ENCODE results near the gene FMO5. TPM values are rescaled to one million over a fixed set of nuclear protein-coding genes. Genes with fewer than 3 reads are reported as not detected.

Gene FMO5
- total RNA-seq, 1 donor from 2014 or later, result 1.8 TPM

DNA sequence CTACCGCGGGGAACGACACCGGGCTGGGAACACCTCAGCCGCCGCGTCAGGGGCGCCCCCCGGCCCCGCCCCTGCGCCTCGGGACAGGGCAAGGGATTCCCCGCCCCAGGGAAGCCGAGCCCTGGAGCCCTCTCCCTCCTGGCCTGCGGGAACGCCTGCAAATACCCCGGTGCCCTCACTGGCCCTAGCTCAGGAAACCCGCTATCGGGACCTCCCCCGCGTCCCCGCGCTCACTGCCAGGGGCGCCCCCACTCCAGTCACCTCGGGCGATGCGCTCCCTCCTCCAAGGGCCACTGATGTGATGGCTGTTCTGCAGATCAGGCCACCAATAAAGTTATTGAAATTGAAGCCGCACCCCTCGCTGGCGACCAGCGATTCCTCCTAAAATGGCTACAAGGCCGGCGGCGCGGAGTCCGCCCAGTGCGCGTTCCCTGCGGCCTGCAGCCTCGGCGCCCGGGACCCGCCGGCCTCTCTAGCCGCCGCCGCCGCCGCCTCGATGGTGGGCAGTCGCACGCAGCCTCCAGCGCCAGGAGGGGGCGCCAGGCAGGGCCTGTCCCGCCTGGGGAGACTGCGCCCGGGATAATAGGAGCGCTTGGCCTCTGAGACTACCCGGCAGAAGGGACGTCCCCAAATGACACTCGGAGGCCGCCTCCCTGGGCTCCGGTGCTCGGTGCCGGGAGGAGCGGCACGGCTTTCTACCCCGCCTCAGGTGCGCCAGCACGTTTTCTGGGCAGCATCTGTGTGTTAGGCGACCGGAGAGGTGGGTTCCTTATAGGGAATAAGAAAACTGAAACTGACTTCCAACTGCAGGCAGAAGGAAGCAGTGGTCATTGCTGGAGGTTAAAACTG lies 52.7 kb downstream of the FMO5 start, which contains the start of gene PRKAB2:
Gene PRKAB2 (minus strand): TSS at position 303 of the 849 bp plus-strand sequence. CDS start 326 bp downstream, outside the sequence.
- Mint-ChIP-seq H3K4me1 (ENCODE audit: low read depth) (peaks cover 63% of the 10 kb centered on the region), H3K9me3 (ENCODE audit: low read depth) (peaks cover 2% of the 10 kb centered on the region), H3K27me3 (ENCODE audit: low read depth) (no peaks in the 10 kb centered on the region), H3K36me3 (ENCODE audit: low read depth) (no peaks in the 10 kb centered on the region), H3K27ac (ENCODE audit: unreplicated experiment) (peak within 1 kb of the TSS; percentile 99), H3K4me3 (ENCODE audit: unreplicated experiment) (peak within 1 kb of the TSS; percentile 99)
- peak; percentile 97 for DNase-seq (ENCODE audit: low spot score)
- TF ChIP-seq, protein P1, sequence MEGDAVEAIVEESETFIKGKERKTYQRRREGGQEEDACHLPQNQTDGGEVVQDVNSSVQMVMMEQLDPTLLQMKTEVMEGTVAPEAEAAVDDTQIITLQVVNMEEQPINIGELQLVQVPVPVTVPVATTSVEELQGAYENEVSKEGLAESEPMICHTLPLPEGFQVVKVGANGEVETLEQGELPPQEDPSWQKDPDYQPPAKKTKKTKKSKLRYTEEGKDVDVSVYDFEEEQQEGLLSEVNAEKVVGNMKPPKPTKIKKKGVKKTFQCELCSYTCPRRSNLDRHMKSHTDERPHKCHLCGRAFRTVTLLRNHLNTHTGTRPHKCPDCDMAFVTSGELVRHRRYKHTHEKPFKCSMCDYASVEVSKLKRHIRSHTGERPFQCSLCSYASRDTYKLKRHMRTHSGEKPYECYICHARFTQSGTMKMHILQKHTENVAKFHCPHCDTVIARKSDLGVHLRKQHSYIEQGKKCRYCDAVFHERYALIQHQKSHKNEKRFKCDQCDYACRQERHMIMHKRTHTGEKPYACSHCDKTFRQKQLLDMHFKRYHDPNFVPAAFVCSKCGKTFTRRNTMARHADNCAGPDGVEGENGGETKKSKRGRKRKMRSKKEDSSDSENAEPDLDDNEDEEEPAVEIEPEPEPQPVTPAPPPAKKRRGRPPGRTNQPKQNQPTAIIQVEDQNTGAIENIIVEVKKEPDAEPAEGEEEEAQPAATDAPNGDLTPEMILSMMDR (IDR thresholded peaks at IDR 0.05), result peak; percentile 97

- Mint-ChIP-seq H3K27ac (ENCODE audit: unreplicated experiment) (peak overlapping the region; percentile 88), H3K27me3 (ENCODE audit: low read depth) (no peaks in the 10 kb centered on the region)
- DNase-seq (ENCODE audit: low spot score), result no peak
Measured at GRCh38 chr1:147171399-147172167, 53.6 kb downstream of the FMO5 start.

DNA sequence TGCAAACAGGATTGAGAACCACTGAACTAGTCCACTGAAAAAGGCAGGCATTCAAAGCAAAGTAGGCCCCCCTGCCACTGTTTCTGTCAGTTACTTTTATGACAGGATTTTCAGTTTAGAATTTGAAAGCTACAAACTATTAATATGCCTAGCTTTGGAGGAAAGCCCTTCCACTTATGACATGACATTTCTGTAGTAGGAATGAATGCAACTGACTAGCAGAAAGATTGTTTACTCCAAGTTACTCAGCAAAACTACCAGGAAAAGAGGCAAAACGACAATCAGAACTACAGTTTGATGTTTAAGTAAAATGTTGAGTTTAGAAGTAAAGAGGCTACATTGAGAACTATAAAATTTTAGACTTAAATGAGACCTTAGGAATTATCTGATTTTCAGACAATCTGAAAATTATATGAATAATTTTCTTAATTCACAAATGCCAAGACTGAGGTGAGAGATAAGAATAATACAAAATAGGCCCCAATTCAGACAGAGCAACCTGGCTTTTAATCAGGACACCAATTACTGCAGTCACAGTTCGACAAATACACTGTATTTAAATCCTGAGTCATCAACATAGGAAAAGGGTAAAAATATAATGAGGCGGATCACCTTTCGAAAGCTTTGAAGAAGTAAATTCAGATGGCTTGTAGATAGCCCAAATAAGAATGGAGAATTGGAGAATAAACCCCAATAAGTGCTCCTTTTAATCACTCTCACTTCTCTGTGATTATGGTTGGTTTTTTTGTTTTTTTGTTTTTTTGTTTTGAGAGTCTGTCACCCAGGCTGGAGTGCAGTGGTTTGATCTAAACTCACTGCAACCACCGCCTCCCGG lies 55.1 kb downstream of the FMO5 start:
- TF ChIP-seq, protein P1 (IDR thresholded peaks at IDR 0.05), result no peak
- H3K36me3 Mint-ChIP-seq (ENCODE audit: low read depth), result peaks cover 13% of the 10 kb centered on the region
- H3K27ac Mint-ChIP-seq (ENCODE audit: unreplicated experiment), result peak overlapping the region; percentile 88
- DNase-seq (ENCODE audit: low spot score), result no peak
- no peaks in the 10 kb centered on the region for H3K9me3 Mint-ChIP-seq (ENCODE audit: low read depth)
- peak overlapping the region; percentile 99 for H3K4me3 Mint-ChIP-seq (ENCODE audit: unreplicated experiment)
- no peaks in the 10 kb centered on the region for H3K27me3 Mint-ChIP-seq (ENCODE audit: low read depth)
- peaks cover 70% of the 10 kb centered on the region for H3K4me1 Mint-ChIP-seq (ENCODE audit: low read depth)

More at GRCh38 chr1:147171399-147172167, 53.6 kb downstream of the FMO5 start:
- Mint-ChIP-seq H3K9me3 (ENCODE audit: low read depth) (no peaks in the 10 kb centered on the region), H3K4me3 (ENCODE audit: unreplicated experiment) (peak overlapping the region; percentile 99), H3K4me1 (ENCODE audit: low read depth) (peaks cover 65% of the 10 kb centered on the region), H3K36me3 (ENCODE audit: low read depth) (peaks cover 5% of the 10 kb centered on the region)
- TF ChIP-seq, protein P1 (IDR thresholded peaks at IDR 0.05), result no peak

DNA sequence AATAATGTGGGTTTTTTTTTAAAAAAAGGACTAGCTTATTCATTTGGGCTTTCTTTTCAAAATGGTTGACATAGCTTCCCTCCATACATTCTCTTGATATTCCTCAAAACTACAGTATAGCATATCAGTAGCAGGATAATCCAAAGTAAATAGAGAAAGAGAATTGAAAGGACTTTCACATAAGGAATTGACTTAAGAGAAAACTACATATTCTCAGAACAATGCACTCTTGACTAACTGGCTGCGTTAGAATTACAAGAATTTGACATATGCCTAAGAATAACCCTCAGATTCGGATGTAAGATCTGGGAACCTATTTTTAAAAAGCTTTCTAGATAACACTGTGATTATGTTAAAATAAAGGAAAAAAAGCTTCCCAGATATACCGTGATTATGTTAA lies 56.0 kb downstream of the FMO5 start:
- no peaks in the 10 kb centered on the region for H3K9me3 Mint-ChIP-seq (ENCODE audit: low read depth)
- peak overlapping the region; percentile 88 for H3K27ac Mint-ChIP-seq (ENCODE audit: unreplicated experiment)
- no peaks in the 10 kb centered on the region for H3K27me3 Mint-ChIP-seq (ENCODE audit: low read depth)
- peak overlapping the region; percentile 99 for H3K4me3 Mint-ChIP-seq (ENCODE audit: unreplicated experiment)
- peaks cover 66% of the 10 kb centered on the region for H3K4me1 Mint-ChIP-seq (ENCODE audit: low read depth)
- TF ChIP-seq, protein P1 (IDR thresholded peaks at IDR 0.05), result no peak
- DNase-seq (ENCODE audit: low spot score), result no peak
- peaks cover 14% of the 10 kb centered on the region for H3K36me3 Mint-ChIP-seq (ENCODE audit: low read depth)

Data from chondrocyte (in vitro differentiated cells).